Left cardiac atrium (tissue), 4 donors: ENCODE measurements around the gene BANF2. TPM values are rescaled to one million over a fixed set of nuclear protein-coding genes. Genes with fewer than 3 reads are reported as not detected.
A peak's percentile ranks its signal among the peaks of the same experiment; 100 is the strongest.
"Not testable (repeated sequence)": the region's sequence is repeated elsewhere in the genome, so short reads cannot be mapped to it uniquely, and the experiment has no call there.

Experiments used
- ATAC-seq, 2 donors: fragments of 200-7000 bp; cut with Tn5 transposase; one replicate each; pipeline ENCODE4 v1.9.1; 2020; ENCODE audit warnings: mild to moderate bottlenecking in 2 of 2, moderate library complexity in 2 of 2
- DNase-seq: peaks from one replicate; pipeline ENCODE4 v3.0.0-alpha.2; 2020
- intact Hi-C, 2 donors: fragments of 100-400 bp; cut with DNase I; formaldehyde crosslinking; loops; one replicate each; pipeline versions ENCODE4 v1.14.1 to v1.15.1; 2022 to 2023
- total RNA-seq, 2 donors: library from RNA; stranded (reverse); fragmentation: NEBNext Ultra II Directional; extraction: Animal tissue kit (Norgen Biotek cat#: 25700); gene quantifications; one replicate each; pipeline ENCODE4 v1.2.1, GENCODE V29; 2021
- donor health status: DM: no; HTN: yes; CAD: no.
- donor health status: DM: no; HTN: yes; CAD: no; lungs with severe emphysema.
- donor health status: DM: yes; HTN: yes; CAD: no.
- donor health status: Dilated cardiomyopathy.

The BANF2 gene
- total RNA-seq, 2 donors from 2014 or later = not detected

DNA sequence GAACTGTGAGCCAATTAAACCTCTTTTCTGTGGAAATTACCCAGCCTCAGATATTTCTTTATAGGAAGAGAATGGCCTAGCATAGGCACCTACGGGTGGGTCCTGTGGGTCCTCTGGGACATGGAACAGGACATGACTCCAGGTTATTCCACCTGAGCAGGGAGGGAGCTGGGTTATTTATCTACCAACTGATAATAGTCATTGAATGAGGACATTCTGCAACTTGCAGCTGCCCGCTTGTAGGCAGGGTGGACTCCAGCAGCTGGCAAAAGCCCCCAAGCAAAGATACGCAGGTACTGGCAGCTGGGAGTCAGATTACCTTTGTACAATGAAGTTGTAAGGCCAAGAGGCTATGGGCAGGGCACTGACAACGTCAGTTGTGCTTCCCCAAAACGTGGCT, 1.4 kb upstream of the BANF2 start:
- intact Hi-C loops = no loop called here
- DNase-seq = no peak
- ATAC-seq = no peak

DNA sequence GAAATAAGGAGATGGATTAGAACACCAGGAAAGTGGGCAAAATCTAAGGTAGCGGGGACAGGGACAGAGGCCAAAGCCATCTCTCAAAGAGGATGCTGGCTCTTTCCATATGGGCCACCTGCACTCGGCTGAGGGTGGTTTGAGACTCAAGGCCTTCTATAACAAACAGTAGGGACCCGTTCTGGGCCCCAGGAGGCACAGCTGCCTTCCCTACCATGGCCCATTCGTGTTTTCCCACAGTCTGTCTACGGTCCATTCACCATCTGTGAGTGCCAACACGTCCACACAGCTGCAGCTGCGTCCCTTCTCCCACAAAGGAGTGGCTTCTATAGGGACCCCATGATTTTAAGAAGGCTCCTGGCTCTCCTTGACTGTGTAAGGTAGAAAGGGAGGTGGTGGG, 871 bp downstream of the BANF2 start:
- no peak for ATAC-seq
- DNase-seq = no peak
- intact Hi-C loops = no loop called here

DNA sequence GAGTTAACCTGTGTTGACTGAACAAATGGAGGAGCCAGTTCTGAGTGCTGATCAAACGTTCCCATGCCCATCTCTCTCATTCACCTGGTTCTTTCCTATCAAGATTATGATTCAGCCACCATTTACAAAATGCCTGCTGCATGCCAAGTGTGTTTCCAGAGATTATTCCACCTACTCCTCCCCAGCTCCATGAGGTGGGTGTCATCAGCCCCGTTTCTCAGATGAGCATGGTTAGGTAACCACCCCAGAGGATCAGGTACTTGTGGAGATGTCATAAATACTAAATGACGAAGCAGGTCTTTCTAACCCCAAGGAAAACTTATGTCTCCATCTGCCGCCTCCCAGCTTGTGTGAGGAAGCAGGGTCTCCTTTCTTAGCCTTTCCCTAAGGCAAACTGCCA, 2.1 kb downstream of the BANF2 start:
- intact Hi-C loops = no loop called here
- DNase-seq = no peak
- no peak for ATAC-seq

DNA sequence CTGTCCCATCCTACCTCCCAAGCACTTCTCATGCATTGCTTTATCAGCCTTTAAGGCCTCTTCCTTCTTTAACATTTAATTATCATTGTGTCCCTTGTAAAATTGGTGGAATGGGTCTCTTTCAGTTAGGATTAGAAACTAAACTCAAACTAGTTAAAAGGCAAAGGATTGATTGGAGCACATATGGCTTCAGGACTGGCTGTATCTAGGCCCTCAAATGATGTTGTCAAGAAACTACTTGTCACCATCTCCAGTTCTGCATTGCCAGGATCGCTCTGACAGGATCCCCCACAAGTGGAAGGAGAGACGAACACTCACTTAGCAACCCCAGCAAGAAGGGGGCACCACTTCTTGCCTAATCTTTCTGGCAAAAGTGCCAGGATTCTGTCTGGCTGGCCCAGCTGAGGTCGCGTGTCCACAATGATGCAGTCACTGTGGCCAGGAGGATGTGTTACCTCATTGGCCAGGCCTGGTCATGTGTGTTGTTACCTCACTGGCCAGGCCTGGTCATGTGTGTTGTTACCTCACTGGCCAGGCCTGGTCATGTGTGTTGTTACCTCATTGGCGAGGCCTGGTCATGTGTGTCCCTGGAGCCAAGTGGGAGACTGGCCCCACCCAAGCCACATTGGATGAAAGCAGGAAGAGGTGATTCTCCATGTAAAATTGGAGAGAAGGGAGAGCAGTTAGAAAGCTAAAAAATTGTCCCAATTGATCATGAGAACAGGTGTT, 5.0 kb downstream of the BANF2 start:
- ATAC-seq (no peak), DNase-seq (no peak)
- intact Hi-C loops = no loop called here

DNA sequence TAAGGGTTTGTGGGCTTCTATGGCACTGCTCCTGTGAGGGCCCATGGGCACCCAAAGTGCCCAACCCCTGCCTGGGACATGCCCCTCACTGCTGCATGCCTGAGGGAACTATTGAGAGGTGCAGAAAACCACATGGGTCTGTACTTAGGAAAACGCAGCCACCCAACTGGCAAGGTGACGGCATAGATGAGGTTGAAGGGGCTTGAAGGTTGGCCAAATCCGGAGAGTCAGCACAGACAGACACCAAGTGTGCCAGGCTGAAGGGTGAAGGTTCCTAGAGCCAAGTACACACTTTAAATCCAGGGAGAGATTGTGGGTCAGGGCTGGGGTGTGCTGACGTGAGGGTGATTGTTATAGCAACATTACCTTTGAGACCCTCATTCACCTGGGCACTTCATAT, 6.2 kb downstream of the BANF2 start:
- no peak for ATAC-seq
- no peak for DNase-seq
- intact Hi-C loops = no loop called here

DNA sequence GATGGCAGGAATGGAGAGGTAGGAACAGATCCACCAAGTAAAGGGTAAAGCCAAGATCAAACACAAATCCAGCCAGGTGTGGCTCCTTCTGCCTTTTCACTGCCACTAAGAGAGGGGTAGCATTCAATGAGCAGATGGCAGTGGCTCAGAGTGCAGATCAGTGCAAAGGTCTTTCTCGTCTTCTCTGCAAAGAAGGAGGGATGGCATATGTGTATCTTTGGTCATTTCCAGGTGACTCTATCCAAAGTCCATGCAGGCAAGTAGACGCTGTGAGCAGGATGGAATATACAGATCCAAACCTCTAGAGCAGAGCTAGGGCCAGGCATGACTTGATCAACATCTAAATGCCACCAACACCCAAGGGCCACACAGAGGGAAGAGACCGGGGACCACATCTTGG, 6.9 kb downstream of the BANF2 start:
- ATAC-seq = no peak
- intact Hi-C loops = no loop called here

DNA sequence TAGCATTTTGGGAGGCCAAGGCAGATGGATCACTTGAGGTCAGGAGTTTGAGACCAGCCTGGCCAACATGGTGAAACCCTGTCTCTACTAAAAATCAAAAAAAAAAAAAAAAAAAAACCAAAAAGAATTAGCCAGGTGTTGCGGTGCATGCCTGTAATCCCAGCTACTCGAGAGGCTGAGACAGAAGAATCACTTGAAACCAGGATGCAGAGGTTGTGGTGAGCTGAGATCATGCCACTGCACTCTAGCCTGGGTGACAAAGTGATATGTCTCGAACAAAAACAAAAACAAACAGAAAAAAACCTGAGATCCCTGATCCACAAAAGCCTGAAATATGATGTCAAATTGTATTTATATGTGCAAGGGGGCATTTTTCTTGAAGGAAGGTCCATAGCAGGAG, 8.2 kb downstream of the BANF2 start:
- ATAC-seq, DNase-seq, intact Hi-C loops: not testable (repeated sequence)

More for the DNA sequence above, 6.9 kb downstream of the BANF2 start:
- no peak for DNase-seq

DNA sequence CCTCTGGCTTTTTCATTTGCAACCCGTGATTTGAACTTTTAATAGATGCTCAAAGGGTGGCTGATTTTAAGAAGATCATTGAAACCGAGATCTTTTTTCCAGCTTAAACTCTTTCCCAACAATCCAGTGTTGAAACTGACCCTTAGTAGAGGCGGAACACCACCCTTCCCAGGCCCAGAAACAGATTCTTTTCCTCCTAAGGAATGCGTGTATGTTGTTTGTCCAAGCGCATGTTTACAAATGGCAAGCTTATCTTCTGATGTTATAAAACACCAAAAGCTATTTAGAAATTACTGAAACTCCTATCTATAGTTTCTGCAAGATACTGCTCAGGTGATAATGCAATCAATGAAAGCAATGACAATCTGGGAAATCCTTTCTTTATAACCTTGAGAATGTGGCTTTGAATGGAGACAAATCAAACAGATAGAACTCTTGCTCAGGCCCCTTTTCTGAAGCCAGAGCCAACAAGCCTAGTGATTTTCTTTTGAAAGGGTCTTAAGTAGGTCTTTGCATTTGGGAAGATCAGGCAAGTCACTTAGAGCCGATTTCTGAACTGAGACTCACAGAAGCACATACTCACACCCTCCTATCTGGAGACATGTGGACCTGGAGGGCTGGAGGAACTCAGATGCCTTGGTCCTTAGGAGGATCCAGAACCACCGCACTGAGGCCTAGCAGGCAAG, 9.1 kb downstream of the BANF2 start:
- ATAC-seq (no peak), DNase-seq (no peak)
- intact Hi-C loops = no loop called here

DNA sequence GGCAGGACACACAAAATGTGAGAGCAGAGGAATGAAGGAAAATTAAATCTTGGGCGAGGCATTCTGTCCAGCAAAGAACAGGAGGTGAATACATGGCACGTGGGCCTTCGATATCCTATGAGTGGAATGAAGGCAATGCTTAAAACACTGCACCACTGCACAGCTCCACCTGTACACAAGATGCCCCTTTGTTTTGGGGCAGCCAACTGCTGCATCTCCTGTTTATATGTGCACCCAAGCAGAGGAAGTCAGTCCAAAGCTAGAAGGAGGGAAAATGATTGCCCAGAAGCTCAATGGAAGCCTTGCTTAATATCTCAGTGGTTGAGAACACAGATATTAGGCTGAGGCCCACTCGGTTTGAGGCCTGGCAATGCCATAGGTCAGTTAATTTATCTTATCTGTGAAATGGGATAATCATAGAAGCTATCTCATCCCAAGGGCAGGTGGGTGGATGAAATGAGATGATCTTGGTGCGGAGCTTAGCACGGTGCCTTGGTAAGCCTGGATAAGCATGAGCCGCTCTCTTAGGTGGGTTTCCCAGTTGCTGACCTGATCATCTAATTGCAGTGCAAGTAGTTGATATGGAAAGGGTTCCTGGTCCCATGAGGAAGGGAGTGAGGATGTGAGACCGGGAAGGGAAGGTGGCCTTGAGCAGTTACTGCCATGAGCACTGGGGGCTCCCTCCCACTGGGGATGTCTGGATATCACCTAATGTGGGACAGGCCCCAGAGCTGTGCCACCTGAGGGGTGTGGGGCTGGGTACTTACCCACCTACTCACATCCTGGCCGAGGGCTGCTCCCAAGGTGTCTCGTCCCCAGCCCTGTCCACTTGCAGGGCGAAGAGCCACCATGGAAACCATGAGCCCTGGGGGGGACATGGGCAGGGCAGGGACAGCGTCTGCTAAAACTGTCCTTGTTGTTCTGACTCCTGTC, 9.9 kb downstream of the BANF2 start:
- no peak for DNase-seq
- intact Hi-C loops = no loop called here
- ATAC-seq = peak in 1 of 2 donors; percentile 31

DNA sequence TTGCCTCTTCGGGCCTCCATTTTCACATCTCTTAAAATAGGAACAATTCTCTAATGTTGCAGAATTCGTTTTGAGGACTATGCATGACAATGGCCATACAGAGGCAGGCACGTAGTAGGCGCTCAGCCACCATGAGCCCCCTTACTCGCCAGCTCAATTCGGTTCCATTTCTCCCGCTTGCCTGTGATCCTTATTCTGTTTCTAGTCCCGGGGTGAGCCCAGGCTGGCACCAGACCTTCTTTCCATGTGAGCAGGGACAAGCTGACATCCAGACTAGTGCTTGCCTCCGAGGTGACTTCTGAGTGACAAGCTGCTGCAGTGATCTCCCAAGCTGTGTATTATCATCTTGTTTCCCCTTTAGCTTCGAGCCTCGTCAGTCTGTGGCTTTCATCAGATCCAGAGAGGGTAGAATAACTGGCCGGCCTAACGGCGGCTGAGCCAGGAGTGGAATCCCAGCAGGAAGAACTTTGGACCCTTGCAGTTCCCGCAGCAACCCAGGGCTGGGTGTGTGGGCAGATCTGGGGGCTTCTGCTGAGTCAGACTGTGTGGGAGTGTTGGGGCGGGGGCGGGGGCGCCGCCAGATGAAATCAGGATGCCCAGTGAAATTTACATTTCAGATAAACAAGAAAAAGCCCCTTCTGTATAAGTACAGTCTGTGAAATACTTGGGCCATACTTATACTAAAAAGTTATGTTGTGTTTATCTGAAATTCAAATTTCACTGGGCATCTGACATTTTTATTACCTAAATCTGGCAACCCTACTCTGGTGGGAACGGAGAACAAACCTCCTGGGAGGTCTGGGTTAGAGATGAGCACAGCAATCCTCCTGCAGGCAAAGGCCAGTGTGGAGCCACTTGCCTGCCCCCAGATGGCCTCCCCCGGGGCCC, 10.9 kb downstream of the BANF2 start:
- peak; percentile 56 to 77 for ATAC-seq
- intact Hi-C loops = no loop called here
- peak; percentile 38 for DNase-seq

DNA sequence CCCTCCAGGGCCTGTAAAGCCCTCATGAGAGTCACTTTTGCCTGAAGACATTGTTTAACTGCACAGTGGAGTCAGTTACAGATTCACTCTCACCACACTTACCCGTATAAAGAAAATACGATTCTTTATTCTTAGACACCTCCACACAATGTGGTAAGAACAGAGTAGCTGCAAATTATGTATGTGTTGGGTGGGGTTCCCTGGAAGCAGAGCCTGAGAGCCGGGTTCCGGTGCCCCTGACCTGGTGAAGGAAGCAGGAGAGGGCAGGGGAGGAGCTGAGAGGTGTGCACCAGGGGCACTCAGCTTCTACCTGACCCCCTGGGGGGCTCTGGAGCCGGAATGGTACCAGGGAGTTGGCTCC, 11.5 kb downstream of the BANF2 start:
- no peak for DNase-seq
- no peak for ATAC-seq
- intact Hi-C loops = no loop called here

DNA sequence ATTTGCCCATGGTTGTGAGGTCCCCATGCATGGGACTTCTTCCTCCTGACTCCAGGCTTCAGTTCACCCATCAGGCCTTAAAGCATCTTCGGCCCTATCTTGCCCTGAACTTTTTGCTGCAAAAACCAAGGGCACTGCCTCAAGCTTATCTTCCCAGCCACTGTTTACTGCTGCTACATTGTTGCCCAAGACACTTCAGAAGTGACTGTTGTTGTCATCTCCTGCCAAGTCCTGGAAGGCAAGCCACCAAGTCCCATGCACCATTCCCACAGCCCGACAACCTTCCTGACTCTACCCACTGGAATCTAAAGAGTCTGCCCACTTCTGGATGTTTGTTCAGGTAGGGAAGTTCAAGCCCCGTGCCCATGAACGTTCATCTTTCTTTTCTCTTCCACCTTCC, 12.4 kb downstream of the BANF2 start:
- ATAC-seq = no peak
- DNase-seq = no peak
- intact Hi-C loops = no loop called here

DNA sequence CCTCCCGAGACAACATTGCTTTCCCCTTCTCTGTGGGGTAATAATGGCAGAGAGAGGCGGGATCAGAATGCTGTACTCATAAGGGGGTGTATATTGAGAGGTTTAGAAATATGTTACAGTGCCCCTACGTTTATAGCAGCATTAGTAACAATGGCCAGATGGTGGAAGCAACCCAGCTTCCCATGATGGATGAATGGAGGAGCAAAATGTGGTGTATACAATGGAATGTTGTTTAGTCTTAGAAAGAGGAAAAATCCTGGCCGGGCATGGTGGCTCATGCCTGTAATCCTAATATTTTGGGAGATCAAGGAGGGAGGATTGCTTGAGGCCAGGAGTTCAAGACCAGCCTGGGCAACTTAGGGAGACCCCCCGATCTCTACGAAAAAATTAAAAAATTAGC, 12.9 kb downstream of the BANF2 start:
- ATAC-seq (no peak), DNase-seq (no peak)
- intact Hi-C loops = no loop called here

DNA sequence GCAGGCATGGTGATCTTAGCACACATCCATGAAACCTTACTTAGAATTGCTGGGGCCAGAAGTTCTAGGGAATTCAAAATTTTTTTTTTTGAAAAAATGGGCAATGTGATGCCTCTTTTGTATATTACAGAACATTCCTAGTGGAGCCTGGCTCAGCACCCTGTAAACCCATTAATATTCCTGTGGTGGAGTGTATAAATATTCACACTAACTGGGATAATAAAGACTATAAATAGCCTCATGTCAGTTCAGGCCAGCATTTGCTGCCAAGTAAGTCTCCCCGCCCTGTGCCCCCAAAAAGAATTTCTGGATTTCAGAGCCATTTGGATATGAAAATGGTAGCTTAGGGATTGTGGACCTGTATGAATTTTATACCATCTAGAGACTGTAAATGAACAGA, 14.8 kb downstream of the BANF2 start:
- intact Hi-C loops = no loop called here
- peak in 1 of 2 donors; percentile 31 for ATAC-seq

DNA sequence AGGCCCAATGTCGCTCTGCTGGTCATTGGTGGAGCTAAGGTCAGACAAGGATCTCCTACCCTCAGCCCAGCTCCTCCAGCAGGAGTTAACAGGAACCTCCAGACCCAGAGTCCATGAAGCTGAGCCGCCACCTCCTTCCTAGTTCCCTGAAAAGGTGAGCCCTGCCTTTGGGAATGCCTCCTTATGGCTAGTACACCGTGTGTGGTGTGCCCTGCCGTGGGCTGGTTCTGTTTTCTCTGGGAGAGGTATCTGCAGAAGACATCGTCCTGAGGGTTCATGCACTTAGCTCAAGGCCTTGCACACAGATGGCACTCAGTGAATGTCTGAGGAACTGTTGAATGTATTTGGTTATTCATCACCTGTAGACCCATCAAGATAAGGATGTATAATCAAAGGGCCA, 15.3 kb downstream of the BANF2 start:
- ATAC-seq = no peak
- intact Hi-C loops = no loop called here
- DNase-seq = no peak

More for the DNA sequence above, 14.8 kb downstream of the BANF2 start:
- DNase-seq = no peak

DNA sequence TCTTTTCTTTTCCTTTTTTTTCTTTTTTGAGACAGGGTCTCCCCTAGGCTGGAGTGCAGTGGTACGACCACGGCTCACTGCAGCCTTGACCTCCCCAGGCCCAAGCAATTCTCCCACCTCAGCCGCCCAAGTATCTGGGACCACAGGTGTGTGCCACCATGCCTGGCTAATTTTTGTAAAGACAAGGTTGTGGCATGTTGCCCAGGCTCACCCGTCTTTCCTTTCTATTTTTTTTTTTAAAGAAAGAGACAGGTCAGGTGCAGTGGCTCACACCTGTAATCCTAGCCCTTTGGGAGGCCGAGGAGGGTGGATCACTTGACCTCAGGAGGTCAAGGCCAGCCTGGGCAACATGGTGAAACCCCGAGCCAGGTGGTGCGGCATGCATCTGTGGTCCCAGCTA, 16.6 kb downstream of the BANF2 start:
- intact Hi-C loops = no loop called here
- DNase-seq (no peak), ATAC-seq (no peak)

DNA sequence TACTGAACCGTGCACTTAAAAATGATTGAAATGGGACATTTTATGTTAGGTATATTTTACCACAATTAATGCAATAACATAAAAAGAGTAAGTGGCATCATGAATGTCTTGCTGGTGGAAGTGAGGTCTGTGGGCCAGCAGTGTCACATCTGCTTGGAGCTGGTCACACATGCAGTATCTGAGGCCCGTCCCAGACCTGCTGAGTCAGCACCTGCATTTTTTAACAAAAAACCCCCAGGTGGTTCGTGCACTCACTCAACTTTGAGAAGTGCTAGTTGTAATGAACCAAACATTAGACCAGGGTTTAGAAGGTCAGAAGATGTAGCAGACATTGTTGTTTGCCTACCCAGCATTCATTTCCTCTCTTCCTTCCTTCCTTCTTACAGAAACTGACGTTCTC, 21.0 kb downstream of the BANF2 start:
- ATAC-seq (no peak), DNase-seq (no peak)
- intact Hi-C loops = no loop called here

DNA sequence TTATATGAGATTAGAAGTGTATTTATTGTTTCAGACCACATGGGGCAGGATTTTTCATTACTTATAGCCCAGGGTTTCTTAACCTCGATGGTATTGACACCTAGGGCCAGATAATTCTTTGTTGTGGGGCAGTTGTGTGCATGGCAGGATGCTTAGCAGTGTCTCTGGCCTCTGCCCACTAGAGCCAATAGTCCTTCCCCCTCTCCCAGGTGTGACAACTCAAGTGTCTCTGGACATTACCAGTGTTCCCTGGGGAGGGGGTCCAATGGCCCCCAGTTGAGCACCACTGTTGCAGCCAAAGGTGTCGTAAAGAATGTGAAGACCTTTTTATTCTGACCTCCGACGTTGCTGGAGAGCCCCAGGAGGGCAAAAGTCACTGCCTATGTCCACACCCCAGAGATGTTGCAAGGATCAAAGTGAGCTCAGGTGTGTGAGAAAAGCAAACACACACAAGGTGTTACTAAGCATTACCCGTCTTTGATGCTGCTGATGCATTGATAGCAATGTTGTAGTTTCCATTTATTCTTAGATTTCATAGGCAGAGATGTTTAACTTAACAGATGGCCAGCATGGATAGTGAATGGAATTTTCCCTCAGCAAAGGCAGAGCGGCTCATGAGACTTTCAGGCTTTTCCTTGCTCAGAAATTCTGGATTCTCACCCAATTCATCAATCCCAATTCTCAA, 22.2 kb downstream of the BANF2 start:
- DNase-seq (no peak), ATAC-seq (no peak)
- intact Hi-C loops = no loop called here
